Loucy (cell line): ENCODE measurements around the gene IWS1.

Experiments used
- H2AFZ ChIP-seq: fragments of 200-600 bp; sonication (generic); 2 replicates; pipeline ENCODE4 v1.6.0; 2016; ENCODE audit warnings: antibody characterized with exemption, mild to moderate bottlenecking, low read length, moderate library complexity
- H3F3A ChIP-seq: fragments of 200-600 bp; 2 replicates; pipeline ENCODE4 v1.6.0; 2016; ENCODE audit warnings: antibody characterized with exemption, low read depth, mild to moderate bottlenecking
- H3K27me3 ChIP-seq: fragments of 200-600 bp; sonication (generic); 2 replicates; pipeline ENCODE4 v1.6.1; 2014; ENCODE audit warnings: low read length, mild to moderate bottlenecking; ENCODE audit not compliant: insufficient read depth, poor library complexity, severe bottlenecking
- H3K36me3 ChIP-seq: fragments of 200-600 bp; sonication (generic); 2 replicates; pipeline ENCODE4 v1.6.1; 2016; ENCODE audit warnings: low read length; ENCODE audit not compliant: insufficient read depth
- H3K4me1 ChIP-seq: fragments of 200-600 bp; sonication (generic); 2 replicates; pipeline ENCODE4 v1.5.1; 2014; ENCODE audit warnings: low read length, mild to moderate bottlenecking; ENCODE audit not compliant: insufficient read depth, poor library complexity, severe bottlenecking
- H3K4me2 ChIP-seq: fragments of 200-600 bp; sonication (generic); 2 replicates; pipeline ENCODE4 v1.6.0; 2014; ENCODE audit warnings: antibody characterized with exemption, low read length, low read depth, mild to moderate bottlenecking; ENCODE audit not compliant: poor library complexity, severe bottlenecking
- H3K4me3 ChIP-seq: fragments of 200-600 bp; sonication (generic); 2 replicates; pipeline ENCODE4 v1.5.1; 2014; ENCODE audit warnings: low read length, mild to moderate bottlenecking, mixed read lengths; ENCODE audit not compliant: poor library complexity, severe bottlenecking
- H3K79me2 ChIP-seq: fragments of 200-600 bp; sonication (generic); 2 replicates; pipeline ENCODE4 v1.6.1; 2014; ENCODE audit warnings: low read length; ENCODE audit not compliant: insufficient read depth
- H3K9ac ChIP-seq: fragments of 200-600 bp; sonication (generic); 2 replicates; pipeline ENCODE4 v1.6.0; 2014; ENCODE audit warnings: mild to moderate bottlenecking, low read depth, low read length, moderate library complexity; ENCODE audit not compliant: poor library complexity, severe bottlenecking
- H3K9me2 ChIP-seq: fragments of 200-600 bp; sonication (generic); replicated peaks from 2 replicates; pipeline ENCODE4 v1.6.1; 2016; ENCODE audit warnings: low read depth, low read length, mixed read lengths
- H3K9me3 ChIP-seq: fragments of 200-600 bp; sonication (generic); 2 replicates; pipeline ENCODE4 v1.6.1; 2014; ENCODE audit warnings: mild to moderate bottlenecking, antibody characterized with exemption, low read length, low read depth; ENCODE audit not compliant: insufficient read depth
- H4K20me1 ChIP-seq: fragments of 200-600 bp; sonication (generic); 2 replicates; pipeline ENCODE4 v1.6.0; 2014; ENCODE audit warnings: antibody characterized with exemption, low read length, mild to moderate bottlenecking; ENCODE audit not compliant: insufficient read depth, poor library complexity, severe bottlenecking
- EZH2phosphoT487 ChIP-seq: fragments of 200-600 bp; IDR thresholded peaks from 2 replicates; pipeline ENCODE4 v1.6.1; 2018; ENCODE audit warnings: antibody characterized with exemption, mild to moderate bottlenecking, moderate library complexity, borderline replicate concordance
- TF ChIP-seq, protein P1 (sequence below): fragments of 200-600 bp; sonication (generic); conservative IDR thresholded peaks from 2 replicates; pipeline ENCODE4 v1.5.1; 2014; ENCODE audit warnings: mild to moderate bottlenecking, antibody characterized with exemption, low read length

The IWS1 gene

DNA sequence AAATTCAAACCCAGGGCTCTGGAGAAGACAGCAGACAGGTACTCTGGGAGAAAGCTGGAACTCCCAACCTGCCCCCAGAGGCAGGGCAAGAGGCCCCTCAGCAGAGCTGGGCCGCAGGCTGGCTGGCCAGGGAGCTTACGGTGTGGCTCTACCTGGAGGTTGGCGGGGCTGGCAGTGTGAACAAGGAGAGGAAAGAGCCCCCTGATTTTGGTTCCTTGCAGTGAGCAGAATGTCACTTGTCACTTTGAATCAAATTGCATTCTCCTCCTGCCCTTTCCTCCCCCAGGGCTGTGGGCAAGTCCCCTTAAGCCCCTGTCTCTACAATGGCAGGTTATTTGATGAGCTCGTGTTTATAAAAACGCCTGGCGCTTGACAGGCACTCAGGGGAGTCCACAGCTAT lies 41.8 kb upstream of the IWS1 start:
- H3F3A ChIP-seq: no peaks in the 10 kb centered on the region
- no peak for TF ChIP-seq EZH2phosphoT487
- TF ChIP-seq, protein P1, sequence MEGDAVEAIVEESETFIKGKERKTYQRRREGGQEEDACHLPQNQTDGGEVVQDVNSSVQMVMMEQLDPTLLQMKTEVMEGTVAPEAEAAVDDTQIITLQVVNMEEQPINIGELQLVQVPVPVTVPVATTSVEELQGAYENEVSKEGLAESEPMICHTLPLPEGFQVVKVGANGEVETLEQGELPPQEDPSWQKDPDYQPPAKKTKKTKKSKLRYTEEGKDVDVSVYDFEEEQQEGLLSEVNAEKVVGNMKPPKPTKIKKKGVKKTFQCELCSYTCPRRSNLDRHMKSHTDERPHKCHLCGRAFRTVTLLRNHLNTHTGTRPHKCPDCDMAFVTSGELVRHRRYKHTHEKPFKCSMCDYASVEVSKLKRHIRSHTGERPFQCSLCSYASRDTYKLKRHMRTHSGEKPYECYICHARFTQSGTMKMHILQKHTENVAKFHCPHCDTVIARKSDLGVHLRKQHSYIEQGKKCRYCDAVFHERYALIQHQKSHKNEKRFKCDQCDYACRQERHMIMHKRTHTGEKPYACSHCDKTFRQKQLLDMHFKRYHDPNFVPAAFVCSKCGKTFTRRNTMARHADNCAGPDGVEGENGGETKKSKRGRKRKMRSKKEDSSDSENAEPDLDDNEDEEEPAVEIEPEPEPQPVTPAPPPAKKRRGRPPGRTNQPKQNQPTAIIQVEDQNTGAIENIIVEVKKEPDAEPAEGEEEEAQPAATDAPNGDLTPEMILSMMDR: no peak
- no peak overlapping the region for H3K4me2 ChIP-seq
- no peaks in the 10 kb centered on the region for H3K4me1 ChIP-seq
- H2AFZ ChIP-seq: no peak overlapping the region
- no peaks in the 10 kb centered on the region for H3K79me2 ChIP-seq
- H3K4me3 ChIP-seq: no peak overlapping the region
- H4K20me1 ChIP-seq: no peaks in the 10 kb centered on the region
- H3K36me3 ChIP-seq: no peaks in the 10 kb centered on the region
- H3K9me2 ChIP-seq: no peaks in the 10 kb centered on the region
- H3K27me3 ChIP-seq: no peaks in the 10 kb centered on the region
- no peak overlapping the region for H3K9ac ChIP-seq
- H3K9me3 ChIP-seq: no peaks in the 10 kb centered on the region

DNA sequence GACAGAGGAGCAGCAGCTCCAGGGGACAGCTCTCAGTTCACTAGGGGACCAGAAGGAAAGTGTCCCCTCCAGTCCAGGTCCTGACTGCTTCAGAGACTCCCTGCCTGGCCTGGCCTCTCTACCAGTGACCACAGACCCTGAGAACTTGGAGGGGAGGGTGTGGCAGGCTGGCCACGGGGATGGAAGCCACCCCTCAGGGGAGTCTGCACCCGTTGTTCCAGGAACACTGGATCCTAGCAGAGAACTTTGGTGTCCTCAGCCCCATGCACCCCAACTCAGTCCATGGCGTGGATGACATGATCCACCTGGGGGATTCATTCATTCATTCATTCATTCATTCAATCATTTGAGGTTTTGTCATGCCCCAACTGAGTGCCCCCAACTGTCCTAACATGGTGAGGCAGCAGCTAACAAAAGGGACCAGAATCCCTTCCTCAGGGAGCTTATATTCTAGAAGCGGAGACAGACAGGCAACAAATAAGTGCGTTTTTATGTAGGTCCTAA lies 41.1 kb upstream of the IWS1 start:
- Histone ChIP-seq H3K4me2 (no peak overlapping the region), H3F3A (no peaks in the 10 kb centered on the region)
- TF ChIP-seq, protein P1: no peak
- no peak for TF ChIP-seq EZH2phosphoT487

DNA sequence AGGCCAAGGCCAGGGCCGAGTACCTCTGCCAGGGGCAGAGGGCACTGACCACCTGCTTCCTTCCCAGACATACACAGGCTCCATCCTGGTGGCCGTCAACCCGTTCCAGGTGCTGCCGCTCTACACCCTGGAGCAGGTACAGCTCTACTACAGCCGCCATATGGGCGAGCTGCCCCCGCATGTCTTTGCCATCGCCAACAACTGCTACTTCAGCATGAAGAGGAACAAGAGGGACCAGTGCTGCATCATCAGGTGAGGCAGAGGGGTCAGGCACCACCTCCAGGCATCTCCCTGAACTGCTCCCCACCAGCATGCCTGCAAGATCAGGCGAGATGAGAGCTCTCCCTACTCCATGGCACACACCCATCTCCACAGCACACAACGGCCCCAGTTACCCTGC lies 40.3 kb upstream of the IWS1 start:
- H3K9me3 ChIP-seq: no peaks in the 10 kb centered on the region
- TF ChIP-seq EZH2phosphoT487: no peak
- TF ChIP-seq, protein P1: no peak
- H3K9me2 ChIP-seq: no peaks in the 10 kb centered on the region
- no peak overlapping the region for H3K4me2 ChIP-seq
- H3K36me3 ChIP-seq: no peaks in the 10 kb centered on the region
- no peak overlapping the region for H2AFZ ChIP-seq
- H3K4me1 ChIP-seq: no peaks in the 10 kb centered on the region
- H3K79me2 ChIP-seq: no peaks in the 10 kb centered on the region
- H3K9ac ChIP-seq: no peak overlapping the region
- H4K20me1 ChIP-seq: no peaks in the 10 kb centered on the region
- H3K27me3 ChIP-seq: no peaks in the 10 kb centered on the region
- H3K4me3 ChIP-seq: no peak overlapping the region
- no peaks in the 10 kb centered on the region for H3F3A ChIP-seq

More for the DNA sequence above, 41.1 kb upstream of the IWS1 start:
- Histone ChIP-seq H3K4me1 (no peaks in the 10 kb centered on the region), H4K20me1 (no peaks in the 10 kb centered on the region), H3K27me3 (no peaks in the 10 kb centered on the region), H3K9me2 (no peaks in the 10 kb centered on the region), H3K9ac (no peak overlapping the region), H3K79me2 (no peaks in the 10 kb centered on the region), H3K36me3 (no peaks in the 10 kb centered on the region), H3K4me3 (no peak overlapping the region), H2AFZ (no peak overlapping the region), H3K9me3 (no peaks in the 10 kb centered on the region)
